ENCODE measurements around the gene RAD50.
"Not testable (repeated sequence)": the region's sequence is repeated elsewhere in the genome, so short reads cannot be mapped to it uniquely, and the experiment has no call there.

Gene RAD50

GRCh38 chr5:132556763-132557477, at the start of gene RAD50:
RAD50 (plus strand) TSS chr5:132556977; CDS start chr5:132557325, 348 bp downstream.
- DNase-seq, result peak; percentile 92

GRCh38 chr5:132510076-132510475, 46.7 kb upstream of the RAD50 start:
- no peak for DNase-seq

DNA sequence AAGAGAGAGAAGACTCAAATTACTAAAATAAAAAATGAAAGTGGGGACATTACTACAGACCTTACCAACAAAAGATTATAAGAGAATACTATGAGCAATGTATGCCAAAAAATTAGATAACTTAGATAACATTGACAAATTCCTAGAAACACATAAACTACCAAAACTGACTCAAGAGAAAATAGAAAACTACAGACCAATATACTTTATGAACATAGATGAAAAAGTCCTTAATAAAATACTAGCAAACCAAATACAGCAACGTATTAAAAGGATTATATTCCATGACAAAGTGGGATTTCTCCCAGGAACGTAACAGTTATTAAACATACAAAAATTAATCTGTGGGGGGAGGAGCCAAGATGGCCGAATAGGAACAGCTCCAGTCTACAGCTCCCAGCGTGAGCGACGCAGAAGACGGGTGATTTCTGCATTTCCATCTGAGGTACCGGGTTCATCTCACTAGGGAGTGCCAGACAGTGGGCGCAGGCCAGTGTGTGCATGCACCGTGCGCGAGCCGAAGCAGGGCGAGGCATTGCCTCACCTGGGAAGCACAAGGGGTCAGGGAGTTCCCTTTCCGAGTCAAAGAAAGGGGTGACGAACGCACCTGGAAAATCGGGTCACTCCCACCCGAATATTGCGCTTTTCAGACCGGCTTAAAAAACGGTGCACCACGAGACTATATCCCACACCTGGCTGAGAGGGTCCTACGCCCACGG, 43.0 kb upstream of the RAD50 start:
- DNase-seq, result not testable (repeated sequence)

GRCh38 chr5:132522067-132522466, 34.7 kb upstream of the RAD50 start:
- DNase-seq, result not testable (repeated sequence)

DNA sequence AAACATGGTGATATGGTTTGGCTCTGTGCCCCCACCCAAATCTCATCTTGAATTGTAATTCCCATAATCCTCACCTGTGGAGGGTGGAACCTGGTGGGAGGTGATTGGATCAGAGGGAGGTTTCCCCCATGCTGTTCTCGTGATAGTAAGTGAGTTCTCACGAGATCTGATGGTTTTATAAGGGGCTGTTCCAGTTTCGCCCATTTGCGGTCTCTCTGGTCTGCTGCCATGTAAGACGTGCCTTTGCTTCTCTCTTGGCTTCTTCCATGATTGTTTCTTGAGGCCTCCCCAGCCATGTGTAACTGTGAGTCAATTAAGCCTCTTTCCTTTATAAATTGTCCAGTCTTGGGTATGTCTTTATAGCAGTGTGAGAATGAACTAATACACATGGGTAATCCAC, 31.9 kb upstream of the RAD50 start:
- not testable (repeated sequence) for DNase-seq

GRCh38 chr5:132525299-132525724, 31.5 kb upstream of the RAD50 start:
- no peak for DNase-seq

DNA sequence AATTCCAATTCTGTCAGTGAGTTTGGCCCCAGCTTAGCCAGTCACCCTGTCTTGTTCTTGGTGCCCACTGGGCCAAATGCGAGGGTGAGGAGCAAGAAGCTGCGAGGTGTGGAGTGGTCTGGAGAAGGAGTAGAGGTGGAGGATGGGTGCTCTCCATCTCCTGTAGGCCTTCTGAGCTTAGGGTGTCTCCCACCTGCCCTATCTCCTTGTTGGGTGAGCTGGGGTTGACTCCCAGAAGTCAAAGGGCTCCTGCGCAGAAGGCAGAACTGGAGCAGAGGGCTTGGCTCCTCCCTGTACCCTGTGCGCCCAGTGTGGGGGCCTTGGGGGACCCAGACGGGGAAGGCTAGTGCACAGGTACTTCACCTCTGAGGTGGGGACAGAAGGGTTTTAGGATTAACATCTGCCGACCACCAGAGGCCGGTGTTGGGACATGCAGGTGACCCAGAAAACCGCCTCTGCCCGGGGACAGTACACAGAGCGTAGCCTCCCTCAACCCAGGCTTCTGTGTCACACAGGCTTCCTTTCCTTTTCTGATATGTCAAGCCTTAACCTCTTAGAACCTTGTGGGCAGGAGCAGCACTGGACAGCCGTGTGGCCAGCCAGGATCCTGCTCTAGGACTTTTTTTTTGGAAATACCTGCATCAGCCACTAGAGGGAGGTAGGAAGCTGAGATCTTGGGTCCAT, 30.3 kb upstream of the RAD50 start:
- peak; percentile 28 for DNase-seq

DNA sequence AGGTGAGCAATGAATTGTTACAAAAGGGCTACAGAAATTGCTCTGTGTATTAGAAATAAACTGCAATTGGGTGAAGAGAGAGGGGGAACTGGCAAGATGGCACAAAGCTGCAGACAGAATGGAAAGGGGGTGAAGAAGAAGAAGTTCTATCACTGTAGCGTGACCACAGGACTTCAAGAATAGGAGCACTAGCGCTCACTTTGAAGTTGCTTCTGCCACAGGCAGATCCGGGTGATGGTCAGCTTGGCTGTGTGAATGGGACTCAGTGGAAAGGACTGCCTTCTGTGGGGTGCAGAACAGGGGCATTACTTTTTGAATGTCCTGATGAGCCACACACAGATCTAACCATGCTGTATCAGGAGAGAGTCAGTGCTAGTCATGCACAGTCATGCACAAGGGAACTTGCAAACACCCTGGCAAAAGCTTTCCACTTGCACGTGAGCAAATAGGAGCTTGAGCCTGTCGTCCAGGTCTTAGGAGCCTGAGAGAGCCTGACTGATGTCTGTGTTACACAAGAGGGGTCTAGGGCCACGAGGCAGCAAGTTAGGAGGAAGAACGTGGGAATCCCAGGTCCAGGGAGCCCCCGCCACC, 29.7 kb upstream of the RAD50 start:
- DNase-seq, result no peak

DNA sequence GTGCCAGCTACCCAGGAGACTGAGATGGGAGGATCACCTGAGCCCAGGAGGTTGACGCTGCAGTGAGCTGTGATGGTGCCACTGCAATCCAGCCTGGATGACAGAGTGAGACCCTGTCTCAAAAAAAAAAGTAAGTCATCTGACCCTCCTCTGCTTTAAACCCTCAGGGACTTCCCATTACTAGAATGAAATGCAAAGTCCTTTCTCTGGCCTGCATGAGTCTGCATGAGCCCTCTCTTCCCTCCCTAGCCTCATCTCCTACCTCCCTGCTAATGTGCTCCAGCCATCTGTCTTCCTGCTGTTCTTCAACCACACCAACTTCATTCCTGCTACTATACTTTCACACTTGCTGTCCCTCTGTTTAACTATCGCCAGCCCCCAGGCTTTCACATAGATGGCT, 28.8 kb upstream of the RAD50 start:
- no peak for DNase-seq

GRCh38 chr5:132528866-132529634, 27.7 kb upstream of the RAD50 start:
- peak; percentile 2 for DNase-seq

- DNase-seq, result no peak
Measured at GRCh38 chr5:132530946-132531345, 25.8 kb upstream of the RAD50 start.

DNA sequence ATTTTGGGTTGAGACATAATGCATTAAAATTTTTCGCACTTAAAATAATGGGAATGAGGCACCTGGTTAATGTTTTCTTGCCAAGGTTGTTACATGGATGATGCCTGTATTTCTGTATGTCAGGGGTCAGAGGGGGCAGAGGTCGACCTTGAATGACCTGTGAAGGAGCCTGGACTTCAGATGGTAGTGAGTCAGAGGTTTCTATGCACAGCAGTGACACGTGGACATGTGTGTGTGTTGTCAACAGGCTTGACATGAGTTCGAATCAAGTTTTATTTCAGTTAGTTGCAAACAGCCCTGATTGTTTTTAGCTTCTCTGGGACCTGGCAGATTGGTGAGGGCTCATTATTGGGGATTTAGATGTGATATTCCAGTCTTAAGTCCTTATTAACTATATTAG, 17.1 kb upstream of the RAD50 start:
- no peak for DNase-seq

GRCh38 chr5:132540149-132540548, 16.6 kb upstream of the RAD50 start:
- DNase-seq, result no peak

DNA sequence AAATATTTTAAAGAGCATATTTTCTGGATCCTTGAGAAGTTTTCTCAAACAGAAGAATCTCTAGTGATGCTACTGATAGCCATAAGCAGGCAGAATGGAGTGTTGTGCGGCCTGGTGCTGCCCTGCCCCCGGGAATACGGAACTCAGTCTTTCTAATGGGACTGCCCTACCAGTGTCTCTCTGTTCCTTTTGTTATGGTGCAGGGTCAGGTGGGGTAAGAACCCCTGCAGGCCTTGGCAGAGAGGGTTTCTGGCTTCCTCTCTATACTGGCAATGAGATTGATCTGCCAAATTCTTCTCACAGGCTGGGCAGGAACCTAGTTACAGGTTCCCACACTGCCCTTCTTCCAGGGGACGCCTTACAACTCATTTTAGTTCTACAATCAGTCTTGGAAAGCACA, 16.0 kb upstream of the RAD50 start:
- DNase-seq, result no peak

DNA sequence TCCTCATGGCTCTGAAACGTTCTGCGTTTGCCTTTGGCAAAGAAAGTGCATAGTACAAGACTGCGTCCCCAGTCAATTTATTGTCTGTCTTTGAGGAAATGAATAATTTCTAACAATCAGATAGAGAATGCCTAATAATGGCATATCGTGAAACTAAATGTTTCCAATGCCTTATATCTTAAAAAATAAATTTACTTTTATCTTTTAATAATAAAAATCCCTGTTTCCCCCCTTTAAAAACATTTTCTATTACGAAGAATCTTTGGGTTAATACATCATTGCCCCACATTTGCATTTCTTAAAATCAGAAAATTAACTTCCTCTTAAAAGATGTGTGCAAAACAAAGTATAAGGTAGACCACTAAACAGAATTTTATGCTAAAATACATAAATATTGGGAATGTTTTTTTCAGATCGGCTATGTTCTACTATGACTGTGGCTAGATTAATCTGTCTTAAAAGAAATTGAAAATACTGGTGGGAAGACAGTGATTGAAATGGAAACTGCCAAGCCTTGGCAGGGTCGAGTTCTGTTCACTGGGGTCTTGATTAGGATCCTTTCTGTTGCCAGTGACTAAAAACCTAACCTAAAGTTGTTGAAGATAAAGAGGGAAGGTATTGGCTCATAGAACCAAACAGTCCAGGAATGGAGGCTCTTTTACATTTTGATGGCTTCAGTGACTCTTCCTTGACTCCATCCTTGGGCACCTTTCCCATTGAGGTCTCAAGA, 13.1 kb upstream of the RAD50 start, which contains the start of gene IL5:
Gene IL5 (minus strand): TSS at position 51 of the 730 bp plus-strand sequence. CDS start 44 bp downstream, at position 7.
- no peak for DNase-seq

DNA sequence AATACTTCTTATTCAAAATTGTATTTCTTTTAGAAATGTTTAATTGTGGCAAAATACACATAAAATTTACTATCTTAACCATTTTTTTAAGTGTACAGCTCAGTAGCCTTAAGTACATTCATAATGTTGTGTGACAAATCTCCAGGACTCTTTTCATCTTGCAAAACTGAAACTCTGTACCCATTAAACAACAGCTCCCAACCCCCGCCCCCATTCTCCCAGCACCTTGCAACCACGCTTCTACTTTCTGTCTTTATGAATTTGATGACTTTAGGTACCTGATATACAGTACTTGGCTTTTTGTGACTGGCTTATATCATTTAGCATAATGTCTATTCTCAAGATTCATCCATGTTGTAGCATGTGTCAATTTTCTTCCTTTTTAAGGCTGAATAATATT, 10.7 kb upstream of the RAD50 start:
- no peak for DNase-seq

DNA sequence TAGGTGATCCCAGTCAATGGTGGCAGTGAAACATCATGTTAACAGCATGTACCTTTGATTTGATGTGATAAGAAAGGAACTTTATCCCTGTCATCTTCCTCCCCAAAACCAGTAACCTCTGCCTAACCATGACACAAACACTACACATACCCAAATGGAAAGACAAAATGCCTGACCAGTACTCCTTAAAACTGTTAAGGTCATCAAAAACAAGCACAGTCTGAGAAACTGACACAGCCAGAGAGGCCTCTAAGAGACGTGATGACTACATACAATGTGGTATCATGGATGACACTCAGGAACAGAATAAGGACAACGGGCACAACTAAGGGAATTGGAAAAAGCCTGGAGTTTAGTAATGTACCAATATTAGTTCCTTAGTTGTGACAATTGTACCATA, 9.5 kb upstream of the RAD50 start:
- DNase-seq, result no peak

DNA sequence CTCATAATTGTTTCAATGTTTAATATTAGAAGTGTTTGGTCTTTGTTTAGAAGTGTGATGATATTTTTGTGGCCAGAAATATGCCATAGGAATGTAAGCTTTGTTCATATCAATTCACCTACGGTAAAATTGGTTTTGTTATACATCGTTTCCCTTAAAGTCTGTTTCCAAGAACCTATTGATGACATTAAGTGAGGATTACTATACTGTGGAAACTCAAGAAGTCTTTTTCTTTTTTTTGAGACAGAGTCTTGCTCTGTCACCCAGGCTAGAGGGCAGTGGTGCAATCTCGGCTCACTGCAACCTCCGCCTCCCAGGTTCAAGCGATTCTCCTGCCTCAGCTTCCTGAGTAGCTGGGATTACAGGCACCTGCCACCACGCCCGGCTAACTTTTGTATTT, 7.9 kb upstream of the RAD50 start:
- not testable (repeated sequence) for DNase-seq

- DNase-seq, result no peak
Measured at GRCh38 chr5:132549576-132549975, 7.2 kb upstream of the RAD50 start.

- no peak for DNase-seq
Measured at GRCh38 chr5:132556153-132556762, 519 bp upstream of the RAD50 start.

- DNase-seq, result peak; percentile 36
Measured at GRCh38 chr5:132557478-132558172, 848 bp downstream of the RAD50 start.
